Osteocyte (in vitro differentiated cells): Measurements from ENCODE around the gene SRRM2. TPM values are rescaled to one million over a fixed set of nuclear protein-coding genes. Genes with fewer than 3 reads are reported as not detected.

Experiments used
- DNase-seq: peaks from one replicate; pipeline ENCODE4 v3.0.0; 2021; ENCODE audit warnings: mixed read lengths; ENCODE audit not compliant: unreplicated experiment; ENCODE audit errors: extremely low spot score
- H3K27ac Mint-ChIP-seq: one replicate; pipeline ENCODE4 v1.8.0; 2021; ENCODE audit warnings: mild to moderate bottlenecking, mixed read lengths; ENCODE audit not compliant: unreplicated experiment
- H3K27me3 Mint-ChIP-seq: one replicate; pipeline ENCODE4 v1.8.0; 2021; ENCODE audit warnings: mixed read lengths; ENCODE audit not compliant: unreplicated experiment
- H3K36me3 Mint-ChIP-seq: one replicate; pipeline ENCODE4 v1.8.0; 2021; ENCODE audit warnings: mixed read lengths; ENCODE audit not compliant: unreplicated experiment
- H3K4me1 Mint-ChIP-seq: one replicate; pipeline ENCODE4 v1.8.0; 2021; ENCODE audit warnings: mixed read lengths; ENCODE audit not compliant: unreplicated experiment
- H3K4me3 Mint-ChIP-seq: one replicate; pipeline ENCODE4 v1.8.0; 2021; ENCODE audit warnings: mild to moderate bottlenecking, moderate library complexity, mixed read lengths; ENCODE audit not compliant: unreplicated experiment
- H3K9me3 Mint-ChIP-seq: one replicate; pipeline ENCODE4 v1.8.0; 2021; ENCODE audit warnings: mixed read lengths; ENCODE audit not compliant: unreplicated experiment
- CTCF ChIP-seq: fragments of 200-600 bp; sonication (generic); IDR thresholded peaks from 2 replicates; pipeline ENCODE4 v1.5.0; 2021; ENCODE audit warnings: antibody characterized with exemption, mild to moderate bottlenecking, moderate library complexity
- total RNA-seq: library from RNA; stranded (reverse); gene quantifications from 2 replicates; pipeline ENCODE4 v1.2.1, GENCODE V29; 2021

The SRRM2 gene
- total RNA-seq, 1 donor from 2014 or later: 572 TPM

DNA sequence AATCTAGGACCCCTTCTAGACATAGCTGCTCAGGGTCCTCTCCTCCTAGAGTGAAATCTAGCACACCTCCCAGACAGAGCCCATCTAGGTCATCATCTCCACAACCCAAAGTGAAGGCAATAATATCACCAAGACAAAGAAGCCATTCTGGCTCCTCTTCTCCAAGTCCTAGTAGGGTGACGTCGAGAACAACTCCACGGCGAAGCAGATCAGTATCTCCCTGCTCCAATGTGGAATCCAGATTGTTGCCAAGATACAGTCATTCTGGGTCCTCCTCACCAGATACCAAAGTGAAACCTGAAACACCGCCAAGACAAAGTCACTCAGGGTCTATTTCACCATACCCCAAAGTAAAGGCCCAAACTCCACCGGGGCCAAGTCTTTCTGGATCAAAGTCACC, 10.7 kb downstream of the SRRM2 start:
- Mint-ChIP-seq H3K36me3 (peaks cover 95% of the 10 kb centered on the region), H3K27me3 (no peaks in the 10 kb centered on the region), H3K4me1 (peaks cover 5% of the 10 kb centered on the region), H3K27ac (no peak overlapping the region), H3K9me3 (no peaks in the 10 kb centered on the region), H3K4me3 (no peak overlapping the region)
- no peak for DNase-seq
- no peak for TF ChIP-seq CTCF

DNA sequence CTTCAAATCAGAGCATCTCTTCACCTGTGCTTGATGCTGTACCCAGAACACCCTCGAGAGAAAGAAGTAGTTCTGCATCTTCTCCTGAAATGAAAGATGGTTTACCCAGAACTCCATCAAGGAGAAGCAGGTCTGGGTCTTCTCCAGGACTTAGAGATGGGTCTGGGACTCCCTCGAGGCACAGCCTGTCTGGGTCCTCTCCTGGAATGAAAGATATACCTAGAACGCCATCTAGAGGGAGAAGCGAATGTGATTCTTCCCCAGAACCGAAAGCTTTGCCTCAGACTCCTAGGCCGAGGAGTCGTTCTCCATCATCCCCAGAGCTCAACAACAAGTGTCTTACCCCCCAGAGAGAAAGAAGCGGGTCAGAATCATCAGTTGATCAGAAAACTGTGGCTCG, 12.3 kb downstream of the SRRM2 start:
- Mint-ChIP-seq H3K9me3 (no peaks in the 10 kb centered on the region), H3K36me3 (peaks cover 93% of the 10 kb centered on the region), H3K4me3 (no peak overlapping the region), H3K27me3 (no peaks in the 10 kb centered on the region), H3K4me1 (peaks cover 12% of the 10 kb centered on the region), H3K27ac (no peak overlapping the region)
- TF ChIP-seq CTCF: no peak
- DNase-seq: no peak

DNA sequence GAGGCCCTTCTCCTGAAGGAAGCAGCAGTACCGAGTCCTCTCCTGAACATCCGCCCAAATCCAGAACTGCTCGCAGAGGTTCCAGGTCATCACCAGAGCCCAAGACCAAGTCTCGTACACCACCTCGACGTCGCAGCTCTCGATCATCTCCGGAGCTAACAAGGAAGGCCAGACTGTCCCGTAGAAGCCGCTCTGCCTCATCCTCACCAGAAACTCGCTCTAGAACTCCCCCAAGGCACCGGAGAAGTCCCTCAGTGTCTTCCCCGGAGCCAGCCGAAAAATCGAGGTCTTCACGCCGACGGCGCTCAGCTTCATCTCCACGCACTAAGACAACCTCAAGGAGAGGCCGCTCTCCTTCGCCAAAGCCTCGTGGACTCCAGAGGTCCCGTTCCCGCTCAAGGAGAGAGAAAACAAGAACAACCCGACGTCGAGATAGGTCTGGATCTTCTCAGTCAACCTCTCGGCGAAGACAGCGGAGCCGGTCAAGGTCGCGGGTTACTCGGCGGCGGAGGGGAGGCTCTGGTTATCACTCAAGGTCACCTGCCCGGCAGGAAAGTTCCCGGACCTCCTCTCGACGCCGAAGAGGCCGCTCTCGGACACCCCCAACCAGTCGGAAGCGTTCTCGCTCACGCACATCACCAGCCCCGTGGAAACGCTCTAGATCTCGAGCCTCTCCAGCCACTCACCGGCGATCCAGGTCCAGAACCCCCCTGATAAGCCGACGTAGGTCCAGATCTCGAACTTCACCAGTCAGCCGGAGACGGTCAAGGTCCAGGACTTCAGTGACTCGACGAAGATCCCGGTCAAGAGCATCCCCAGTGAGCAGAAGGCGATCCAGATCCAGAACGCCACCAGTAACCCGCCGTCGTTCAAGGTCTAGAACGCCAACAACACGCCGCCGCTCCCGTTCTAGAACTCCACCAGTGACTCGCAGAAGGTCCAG, 13.3 kb downstream of the SRRM2 start:
- Mint-ChIP-seq H3K9me3 (no peaks in the 10 kb centered on the region), H3K4me1 (peaks cover 15% of the 10 kb centered on the region), H3K4me3 (no peak overlapping the region), H3K36me3 (peaks cover 87% of the 10 kb centered on the region), H3K27me3 (no peaks in the 10 kb centered on the region), H3K27ac (peak overlapping the region; percentile 19)
- DNase-seq: no peak
- no peak for TF ChIP-seq CTCF

GRCh38 chr16:2766430-2767139, 14.1 kb downstream of the SRRM2 start:
- no peak for DNase-seq
- H3K36me3 Mint-ChIP-seq: peaks cover 83% of the 10 kb centered on the region
- no peaks in the 10 kb centered on the region for H3K9me3 Mint-ChIP-seq
- H3K4me3 Mint-ChIP-seq: no peak overlapping the region
- H3K4me1 Mint-ChIP-seq: peaks cover 15% of the 10 kb centered on the region
- H3K27ac Mint-ChIP-seq: peak overlapping the region; percentile 19
- H3K27me3 Mint-ChIP-seq: no peaks in the 10 kb centered on the region
- no peak for TF ChIP-seq CTCF

DNA sequence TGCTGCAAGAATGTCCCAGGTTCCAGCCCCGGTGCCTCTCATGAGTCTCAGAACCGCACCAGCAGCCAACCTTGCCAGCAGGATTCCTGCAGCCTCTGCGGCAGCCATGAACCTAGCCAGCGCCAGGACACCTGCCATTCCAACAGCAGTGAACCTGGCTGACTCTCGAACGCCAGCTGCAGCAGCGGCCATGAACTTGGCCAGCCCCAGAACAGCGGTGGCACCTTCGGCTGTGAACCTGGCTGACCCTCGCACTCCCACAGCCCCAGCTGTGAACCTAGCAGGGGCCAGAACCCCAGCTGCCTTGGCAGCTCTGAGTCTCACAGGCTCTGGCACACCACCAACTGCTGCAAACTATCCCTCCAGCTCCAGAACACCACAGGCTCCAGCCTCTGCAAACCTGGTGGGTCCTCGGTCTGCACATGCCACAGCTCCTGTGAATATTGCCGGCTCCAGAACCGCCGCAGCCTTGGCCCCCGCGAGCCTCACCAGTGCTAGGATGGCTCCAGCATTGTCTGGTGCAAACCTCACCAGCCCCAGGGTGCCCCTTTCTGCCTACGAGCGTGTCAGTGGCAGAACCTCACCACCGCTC, 14.8 kb downstream of the SRRM2 start:
- TF ChIP-seq CTCF: no peak
- peaks cover 15% of the 10 kb centered on the region for H3K4me1 Mint-ChIP-seq
- H3K9me3 Mint-ChIP-seq: no peaks in the 10 kb centered on the region
- DNase-seq: no peak
- H3K27ac Mint-ChIP-seq: no peak overlapping the region
- H3K4me3 Mint-ChIP-seq: no peak overlapping the region
- H3K27me3 Mint-ChIP-seq: no peaks in the 10 kb centered on the region
- peaks cover 80% of the 10 kb centered on the region for H3K36me3 Mint-ChIP-seq
